Measurements from ENCODE around the gene TRIM31.

TRIM31 gene

GRCh38 chr6:30112402-30112994 is 392 bp downstream of the TRIM31 start:
- no peak for DNase-seq

DNA sequence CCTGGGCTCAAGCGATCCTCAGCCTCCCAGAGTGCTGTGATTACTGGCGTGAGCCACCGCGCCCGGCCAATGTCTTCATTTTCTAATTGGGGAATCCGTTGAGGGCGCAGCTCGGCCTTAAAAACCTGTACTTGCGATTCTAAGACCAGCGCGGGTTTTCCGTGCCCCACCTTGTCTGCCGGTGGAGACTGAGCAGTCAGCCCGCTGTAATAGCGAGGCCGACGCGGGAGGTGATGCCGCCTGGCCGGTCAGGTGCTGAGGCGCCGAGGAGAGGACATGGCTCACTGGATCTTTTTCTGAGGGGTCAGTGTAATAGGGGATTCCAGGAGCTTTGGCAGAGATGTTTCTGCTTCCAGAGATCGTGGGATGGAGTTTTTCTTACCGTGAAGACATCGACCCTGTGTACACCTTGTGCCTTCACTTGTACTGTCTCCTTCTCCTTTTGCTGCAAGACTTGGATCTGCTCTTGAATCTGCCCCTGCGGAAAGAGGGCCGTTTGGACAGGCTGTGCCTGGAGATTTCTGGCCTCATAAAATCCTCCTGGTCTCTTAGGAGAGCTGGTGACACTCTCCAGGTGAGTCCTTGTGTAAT is 1.5 kb downstream of the TRIM31 start:
- no peak for DNase-seq

DNA sequence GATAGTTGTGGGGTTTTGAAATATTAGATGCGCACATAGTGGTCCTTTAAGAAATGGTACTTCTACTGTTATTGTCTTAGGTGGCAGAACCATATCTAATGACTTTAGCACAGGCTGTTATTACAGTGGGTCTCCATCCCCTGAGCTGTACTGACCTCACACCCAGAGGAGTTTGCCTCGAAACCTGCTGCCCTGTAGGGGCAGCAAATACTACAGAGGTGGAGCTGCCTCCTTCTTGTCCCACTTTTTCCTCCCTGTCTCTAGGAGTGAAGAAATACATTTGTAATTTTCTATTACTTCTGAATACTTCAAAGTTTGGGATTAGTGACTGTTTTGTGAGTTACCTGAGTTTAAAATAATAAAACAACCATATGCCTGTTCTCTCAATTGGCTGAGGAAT is 8.2 kb downstream of the TRIM31 start:
- no peak for DNase-seq

DNA sequence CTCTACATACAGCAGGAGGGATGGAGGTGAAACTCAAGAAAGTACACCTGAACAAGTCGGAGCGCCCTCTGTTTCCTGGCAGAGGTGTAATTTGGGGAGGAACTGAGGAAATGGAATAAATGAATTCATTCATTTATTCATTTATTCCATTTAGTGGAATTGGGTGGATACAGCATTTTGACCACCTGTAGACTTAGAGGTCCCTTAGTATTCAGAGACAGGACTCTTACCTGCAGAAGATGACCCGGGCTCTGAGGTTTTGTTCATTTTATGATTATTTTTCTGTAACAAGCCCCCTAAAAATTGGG is 9.1 kb downstream of the TRIM31 start:
- no peak for DNase-seq

DNA sequence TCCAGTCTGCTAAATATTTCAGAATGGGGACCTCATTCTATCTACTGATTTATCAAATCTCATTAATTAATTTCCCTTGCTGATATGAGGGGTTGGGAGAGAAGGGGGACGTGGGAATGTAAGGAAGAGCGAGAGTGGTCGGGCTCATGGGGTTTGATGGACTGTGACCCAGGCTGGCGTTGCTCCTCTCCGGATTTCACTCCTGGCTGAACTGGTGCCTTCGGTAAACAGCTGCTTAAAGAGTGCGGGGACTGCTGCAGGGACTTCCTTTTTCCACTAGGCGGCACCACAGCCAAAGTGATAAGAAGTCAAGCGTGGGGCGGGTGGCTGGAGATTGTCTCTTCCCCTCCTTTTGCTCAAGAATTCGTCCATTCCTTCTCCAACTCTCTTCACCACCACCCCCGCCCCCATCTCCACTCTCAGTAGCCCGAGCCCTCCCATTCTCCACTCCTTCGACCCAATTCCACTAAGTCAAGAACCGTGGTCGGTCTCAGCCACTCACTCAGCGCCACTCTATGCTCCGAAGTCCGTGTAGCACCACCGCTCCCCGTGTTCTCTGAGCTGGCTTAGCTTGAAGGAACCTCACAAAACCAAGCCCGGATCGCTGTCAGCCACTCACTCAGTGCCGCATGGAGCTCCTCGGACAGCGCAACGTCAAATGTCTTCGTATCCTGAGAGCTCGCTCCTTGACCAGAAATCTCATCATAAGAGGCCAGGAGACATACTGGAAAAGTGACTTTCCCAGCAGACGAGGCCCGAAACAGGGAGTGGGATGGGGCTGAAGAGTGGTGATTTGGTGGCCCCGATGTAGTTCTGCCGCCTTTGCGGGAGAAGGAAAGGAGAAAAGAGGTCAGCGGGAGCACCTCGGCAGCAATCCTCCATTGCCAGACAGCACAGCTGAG is 9.7 kb downstream of the TRIM31 start:
- peak; percentile 51 for DNase-seq

DNA sequence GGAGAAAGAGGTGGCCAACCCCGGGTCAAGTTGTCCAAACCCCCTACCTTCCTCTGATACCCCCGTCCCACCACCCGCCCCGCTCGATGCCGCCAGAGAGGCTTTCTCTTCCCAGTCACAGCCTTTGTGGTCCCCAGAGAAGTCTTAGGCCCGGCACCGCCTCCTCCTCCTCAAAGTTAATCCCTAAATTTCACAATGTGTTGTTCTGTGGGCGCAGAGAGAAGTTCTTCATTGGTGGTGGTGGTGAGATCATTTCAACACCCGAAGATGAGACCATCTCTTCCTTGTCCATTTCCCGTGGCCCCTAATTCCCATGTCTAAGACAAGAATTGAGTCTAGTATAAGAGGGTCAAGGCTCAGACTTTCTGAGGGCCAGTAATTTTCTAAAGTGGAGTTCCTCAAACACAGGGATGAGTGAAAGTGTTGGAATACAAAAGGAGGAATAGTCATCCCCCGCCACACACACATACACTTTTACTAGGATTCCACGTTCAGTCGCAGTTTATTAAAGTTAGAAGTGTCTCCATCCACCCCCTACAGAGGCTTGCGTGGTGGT is 10.4 kb downstream of the TRIM31 start:
- DNase-seq, result no peak

DNA sequence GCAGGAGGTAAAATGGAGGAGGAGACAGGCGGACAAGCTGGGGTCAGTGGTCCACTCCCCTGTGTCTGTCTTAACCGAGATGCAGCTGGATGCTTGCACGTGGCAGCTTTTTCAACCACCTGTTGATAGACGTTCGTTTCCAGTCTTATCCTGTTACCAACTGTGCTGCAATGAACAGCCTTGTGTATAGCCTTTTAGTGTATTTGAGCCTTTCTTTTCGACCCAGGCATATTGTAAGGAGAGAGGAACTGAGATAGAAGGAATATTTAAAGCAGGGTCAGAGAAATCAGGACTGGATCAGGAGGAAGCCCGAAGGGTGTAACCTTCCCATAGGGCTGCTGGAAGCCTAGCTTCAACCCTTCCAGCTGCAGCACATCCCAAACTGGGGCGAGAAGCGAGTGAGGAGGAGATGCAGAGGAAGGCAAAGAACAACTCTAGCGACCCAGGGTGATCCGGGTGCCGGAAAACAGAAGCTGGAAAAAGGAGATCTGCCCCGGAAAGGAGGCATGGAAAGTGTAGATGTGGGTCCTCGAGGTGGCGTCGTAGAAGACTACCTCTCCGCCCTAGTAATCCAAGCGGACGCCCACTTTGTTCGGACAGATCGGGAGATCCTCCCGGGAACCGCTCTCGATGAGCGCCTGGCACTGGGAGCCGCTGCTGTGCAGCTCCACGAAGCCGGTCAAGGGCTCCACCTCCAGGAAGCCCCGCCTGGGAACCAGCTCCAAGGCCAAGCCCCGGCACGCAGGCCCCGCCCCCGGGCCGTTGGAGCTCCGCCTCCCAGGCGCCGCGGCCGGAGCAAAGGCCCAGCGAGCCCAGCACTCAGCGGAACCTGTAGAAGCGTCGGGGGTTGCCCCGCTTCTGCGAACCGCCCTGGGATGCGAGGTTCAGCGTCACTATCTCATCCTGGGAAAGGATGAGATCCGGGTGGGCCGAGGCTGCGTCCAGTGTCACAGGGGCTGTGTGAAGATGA is 11.2 kb downstream of the TRIM31 start:
- no peak for DNase-seq

- DNase-seq, result no peak
These were observed 12.1 kb downstream of the TRIM31 start for GRCh38 chr6:30100585-30101443.

DNA sequence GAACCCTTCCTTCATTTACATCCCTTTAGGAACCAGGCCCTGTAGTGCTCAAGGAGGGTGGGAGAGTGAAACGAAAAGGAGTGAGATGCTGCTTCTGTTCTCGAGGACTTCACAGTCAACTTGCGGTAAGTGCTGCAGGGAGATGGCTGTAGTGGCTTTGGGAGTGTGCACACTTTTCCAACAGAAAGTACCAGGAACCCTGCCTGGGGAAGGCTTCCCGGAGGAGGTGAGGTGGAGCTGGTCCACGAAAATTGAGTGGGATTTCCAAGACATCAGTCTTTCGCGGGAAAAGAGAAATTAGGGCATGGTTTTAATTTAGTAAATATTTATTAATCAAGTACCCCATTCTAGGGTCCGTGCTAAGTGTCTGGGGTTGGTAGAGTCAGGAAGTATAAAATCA is 12.7 kb downstream of the TRIM31 start:
- DNase-seq, result no peak

GRCh38 chr6:30097902-30098768 is 14.8 kb downstream of the TRIM31 start:
- DNase-seq, result no peak

GRCh38 chr6:30096829-30097228 is 16.1 kb downstream of the TRIM31 start:
- DNase-seq, result no peak

GRCh38 chr6:30093951-30094661 is 18.8 kb downstream of the TRIM31 start:
- no peak for DNase-seq

DNA sequence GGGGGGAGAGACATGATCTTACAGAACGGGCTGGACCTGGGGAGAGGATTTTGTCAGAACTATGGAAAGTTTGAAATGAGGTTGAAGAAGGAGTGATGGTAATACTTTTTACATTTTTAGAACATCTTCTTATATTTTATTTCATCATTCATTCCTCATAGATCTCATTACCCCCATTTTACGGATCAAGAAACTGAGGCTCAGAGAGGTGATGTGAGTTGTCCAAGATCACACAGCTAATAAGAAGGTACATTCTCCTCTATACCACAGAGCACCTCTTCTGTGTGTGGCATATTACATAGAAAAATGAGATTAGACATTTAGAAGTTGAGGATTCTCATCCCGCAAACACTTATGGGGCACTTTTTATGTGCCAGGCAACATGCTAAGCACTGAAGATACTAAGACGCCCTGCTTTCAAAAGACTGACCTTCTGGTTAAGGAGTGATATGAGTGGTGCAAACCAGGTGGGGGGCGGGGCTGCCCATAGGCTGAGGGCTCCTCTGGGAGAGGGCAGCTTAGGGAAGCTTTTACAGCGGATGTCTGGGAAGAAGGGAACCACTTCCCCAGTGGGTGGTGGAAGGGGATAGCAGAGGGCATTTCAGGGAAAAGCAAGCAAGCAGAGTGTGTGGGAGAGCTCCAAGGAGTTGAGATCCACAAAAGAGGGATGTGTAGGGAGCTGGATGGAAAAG is 19.9 kb downstream of the TRIM31 start:
- DNase-seq, result no peak

DNA sequence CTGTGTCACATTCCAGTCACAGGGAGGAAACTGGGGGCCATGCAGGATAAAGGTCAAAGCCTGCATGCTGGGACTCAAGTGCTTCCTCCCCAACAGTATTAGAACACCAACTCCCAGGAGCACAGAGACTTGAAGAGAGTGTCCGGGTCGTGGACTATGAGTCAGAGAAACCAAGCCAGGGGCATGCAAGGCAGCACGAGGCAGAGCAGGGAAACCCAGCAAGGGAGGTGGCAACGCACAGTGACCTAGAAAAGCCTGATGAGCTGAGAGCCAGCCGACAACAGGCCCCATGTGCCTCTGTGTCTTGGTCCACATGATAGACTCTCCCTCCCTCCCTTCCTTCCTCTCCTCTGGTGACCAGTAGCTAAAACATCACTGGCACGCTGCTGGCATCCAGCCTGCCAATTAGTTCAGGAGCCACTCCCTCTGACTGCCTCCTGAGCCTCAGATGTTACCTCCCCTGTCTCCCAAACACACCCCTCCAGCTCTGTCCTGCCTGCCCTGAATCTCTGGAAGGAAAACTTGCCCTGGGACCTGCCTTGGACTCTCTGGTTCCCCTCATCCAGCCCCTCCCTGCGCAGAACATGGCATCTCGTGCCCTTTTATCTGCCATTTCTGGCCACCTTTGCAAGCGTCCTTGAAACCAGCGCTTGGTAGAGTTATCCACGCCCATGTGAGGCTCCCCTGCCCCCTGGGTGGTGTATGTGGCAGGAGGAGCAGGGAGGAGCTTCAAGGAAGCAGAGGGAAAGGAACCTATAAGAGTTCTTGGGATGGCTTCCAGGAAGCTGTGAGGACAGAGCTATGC is 21.1 kb downstream of the TRIM31 start:
- no peak for DNase-seq

DNA sequence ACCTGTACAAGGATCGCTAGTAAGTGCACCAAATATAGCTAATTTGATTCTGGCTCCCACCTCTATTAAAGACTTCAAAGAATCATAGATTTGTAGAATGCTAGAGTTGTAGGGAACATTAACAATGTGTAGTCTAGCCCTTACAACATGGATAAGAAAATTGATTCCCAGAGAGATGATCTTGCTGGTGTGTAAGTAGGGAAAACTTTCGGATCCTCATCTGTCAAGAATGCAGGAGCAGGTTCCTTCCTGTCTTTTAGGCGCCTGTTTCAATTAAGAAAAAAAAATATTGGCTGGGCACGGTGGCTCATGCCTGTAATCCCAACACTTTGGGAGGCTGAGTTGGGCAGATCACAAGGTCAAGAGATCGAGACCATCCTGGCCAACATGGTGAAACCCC is 25.0 kb downstream of the TRIM31 start:
- no peak for DNase-seq

- no peak for DNase-seq
These were observed 35.7 kb downstream of the TRIM31 start for GRCh38 chr6:30077218-30077617.

GRCh38 chr6:30075790-30076732 is 36.8 kb downstream of the TRIM31 start:
- DNase-seq, result no peak
